Mucosa of descending colon (tissue), 3 donors: ENCODE data around the gene SSC5D. TPM values are rescaled to one million over a fixed set of nuclear protein-coding genes. Genes with fewer than 3 reads are reported as not detected.

Experiments
- ATAC-seq: fragments of 200-7000 bp; cut with Tn5 transposase; one replicate; pipeline ENCODE4 v1.9.1; 2020; ENCODE audit warnings: mild to moderate bottlenecking, moderate library complexity
- DNase-seq, 3 donors: peaks; one replicate each; pipeline ENCODE4 v3.0.0-alpha.2; 2020
- H3K36me3 ChIP-seq: fragments of 200-600 bp; one replicate; pipeline ENCODE4 v1.8.0; 2021; ENCODE audit warnings: low read depth, mild to moderate bottlenecking
- H3K4me1 ChIP-seq: fragments of 200-600 bp; one replicate; pipeline ENCODE4 v1.8.0; 2021; ENCODE audit warnings: low read depth, mild to moderate bottlenecking
- H3K4me3 ChIP-seq: fragments of 200-600 bp; one replicate; pipeline ENCODE4 v1.8.0; 2021; ENCODE audit warnings: mild to moderate bottlenecking
- H3K9me3 ChIP-seq: fragments of 200-600 bp; one replicate; pipeline ENCODE4 v1.8.0; 2021; ENCODE audit warnings: mild to moderate bottlenecking
- intact Hi-C, 2 donors: fragments of 100-400 bp; cut with DNase I in 1 of 2; cut with micrococcal nuclease in 1 of 2; formaldehyde crosslinking; loops; one replicate each; pipeline versions ENCODE4 v1.11.0 to v1.11.1; 2022; cut with DNase I, micrococcal nuclease
- total RNA-seq, 3 donors: library from RNA; stranded (reverse); fragmentation: NEBNext Ultra II Directional in 2 of 3; extraction: Animal tissue kit (Norgen Biotek cat#: 25700) in 2 of 3; gene quantifications; one replicate each; pipeline versions ENCODE4 v1.2.1 to v1.2.4, GENCODE V29; 2021 to 2023
- TF ChIP-seq, protein P1 (sequence below): fragments of 200-600 bp; IDR thresholded peaks from one replicate; pipeline ENCODE4 v1.8.0; 2022; ENCODE audit warnings: antibody characterized with exemption, mild to moderate bottlenecking
- donor health status: DM: no; HTN: no; CAD: no; lungs with moderate emphysema.
- donor health status: DM: no; HTN: no; CAD: no.
- donor health status: DM: no; HTN: yes; CAD: no.

Gene SSC5D
- total RNA-seq, 3 donors from 2014 or later: 2.6 to 35.0 (median 4.0) TPM

DNA sequence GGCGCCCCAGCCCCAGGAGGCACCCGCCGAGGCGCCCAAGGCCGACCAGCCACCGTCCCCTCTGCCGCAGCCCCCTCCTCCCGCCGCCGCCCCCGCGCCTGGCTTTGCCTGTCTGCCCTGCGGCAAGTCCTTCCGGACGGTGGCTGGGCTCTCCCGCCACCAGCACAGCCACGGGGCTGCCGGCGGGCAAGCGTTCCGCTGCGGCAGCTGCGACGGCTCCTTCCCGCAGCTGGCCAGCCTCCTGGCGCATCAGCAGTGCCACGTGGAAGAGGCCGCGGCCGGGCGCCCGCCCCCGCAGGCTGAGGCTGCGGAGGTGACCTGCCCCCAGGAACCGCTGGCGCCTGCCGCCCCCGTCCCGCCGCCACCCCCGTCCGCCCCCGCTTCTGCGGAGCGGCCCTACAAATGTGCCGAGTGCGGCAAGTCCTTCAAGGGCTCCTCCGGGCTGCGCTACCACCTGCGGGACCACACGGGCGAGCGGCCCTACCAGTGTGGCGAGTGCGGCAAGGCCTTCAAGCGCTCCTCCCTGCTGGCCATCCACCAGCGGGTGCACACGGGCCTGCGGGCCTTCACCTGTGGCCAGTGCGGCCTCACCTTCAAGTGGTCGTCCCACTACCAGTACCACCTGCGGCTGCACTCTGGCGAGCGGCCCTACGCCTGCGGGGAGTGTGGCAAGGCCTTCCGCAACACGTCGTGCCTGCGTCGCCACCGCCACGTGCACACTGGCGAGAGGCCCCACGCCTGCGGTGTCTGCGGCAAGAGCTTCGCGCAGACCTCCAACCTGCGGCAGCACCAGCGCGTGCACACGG is 5.9 kb upstream of the SSC5D start:
- DNase-seq: peak in 1 of 3 donors; percentile 41

DNA sequence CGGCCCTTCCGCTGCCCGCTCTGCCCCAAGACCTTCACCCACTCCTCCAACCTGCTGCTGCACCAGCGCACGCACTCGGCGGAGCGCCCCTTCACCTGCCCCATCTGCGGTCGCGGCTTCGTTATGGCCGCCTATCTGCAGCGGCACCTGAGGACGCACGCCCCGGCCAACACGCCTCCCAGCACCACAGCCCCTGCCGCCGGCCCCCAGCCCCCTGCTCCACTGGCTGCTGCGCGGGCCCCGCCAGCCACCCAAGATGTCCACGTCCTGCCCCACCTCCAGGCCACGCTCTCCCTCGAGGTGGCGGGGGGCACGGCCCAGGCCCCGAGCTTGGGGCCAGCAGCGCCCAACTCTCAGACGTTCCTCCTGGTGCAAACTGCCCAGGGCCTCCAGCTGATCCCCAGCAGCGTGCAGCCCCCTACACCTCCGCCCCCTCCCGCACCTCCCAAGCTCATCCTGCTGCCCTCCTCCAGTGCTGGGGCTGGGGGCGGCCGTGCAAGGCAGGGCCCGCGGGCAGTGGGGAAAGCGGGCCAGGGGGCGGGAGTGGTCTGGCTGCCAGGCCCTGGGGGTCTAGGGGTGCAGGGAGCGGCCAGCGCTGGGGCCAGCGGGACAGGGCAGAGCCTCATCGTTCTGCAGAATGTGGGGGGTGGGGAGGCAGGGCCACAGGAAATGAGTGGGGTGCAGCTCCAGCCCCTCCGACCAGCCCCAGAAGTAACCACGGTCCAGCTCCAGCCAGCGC is 5.1 kb upstream of the SSC5D start:
- no peak overlapping the region for H3K4me3 ChIP-seq
- H3K4me1 ChIP-seq: peaks cover 14% of the 10 kb centered on the region
- no peaks in the 10 kb centered on the region for H3K9me3 ChIP-seq
- ATAC-seq (no peak), DNase-seq (peak in 1 of 3 donors; percentile 45)
- intact Hi-C loops: no loop called here
- H3K36me3 ChIP-seq: no peaks in the 10 kb centered on the region
- TF ChIP-seq, protein P1, sequence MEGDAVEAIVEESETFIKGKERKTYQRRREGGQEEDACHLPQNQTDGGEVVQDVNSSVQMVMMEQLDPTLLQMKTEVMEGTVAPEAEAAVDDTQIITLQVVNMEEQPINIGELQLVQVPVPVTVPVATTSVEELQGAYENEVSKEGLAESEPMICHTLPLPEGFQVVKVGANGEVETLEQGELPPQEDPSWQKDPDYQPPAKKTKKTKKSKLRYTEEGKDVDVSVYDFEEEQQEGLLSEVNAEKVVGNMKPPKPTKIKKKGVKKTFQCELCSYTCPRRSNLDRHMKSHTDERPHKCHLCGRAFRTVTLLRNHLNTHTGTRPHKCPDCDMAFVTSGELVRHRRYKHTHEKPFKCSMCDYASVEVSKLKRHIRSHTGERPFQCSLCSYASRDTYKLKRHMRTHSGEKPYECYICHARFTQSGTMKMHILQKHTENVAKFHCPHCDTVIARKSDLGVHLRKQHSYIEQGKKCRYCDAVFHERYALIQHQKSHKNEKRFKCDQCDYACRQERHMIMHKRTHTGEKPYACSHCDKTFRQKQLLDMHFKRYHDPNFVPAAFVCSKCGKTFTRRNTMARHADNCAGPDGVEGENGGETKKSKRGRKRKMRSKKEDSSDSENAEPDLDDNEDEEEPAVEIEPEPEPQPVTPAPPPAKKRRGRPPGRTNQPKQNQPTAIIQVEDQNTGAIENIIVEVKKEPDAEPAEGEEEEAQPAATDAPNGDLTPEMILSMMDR: no peak

More for the DNA sequence above, 5.9 kb upstream of the SSC5D start:
- no peaks in the 10 kb centered on the region for H3K36me3 ChIP-seq
- H3K4me1 ChIP-seq: peaks cover 20% of the 10 kb centered on the region
- H3K4me3 ChIP-seq: no peak overlapping the region
- ATAC-seq: no peak
- H3K9me3 ChIP-seq: no peaks in the 10 kb centered on the region
- TF ChIP-seq, protein P1: no peak
- intact Hi-C loops: no loop called here

DNA sequence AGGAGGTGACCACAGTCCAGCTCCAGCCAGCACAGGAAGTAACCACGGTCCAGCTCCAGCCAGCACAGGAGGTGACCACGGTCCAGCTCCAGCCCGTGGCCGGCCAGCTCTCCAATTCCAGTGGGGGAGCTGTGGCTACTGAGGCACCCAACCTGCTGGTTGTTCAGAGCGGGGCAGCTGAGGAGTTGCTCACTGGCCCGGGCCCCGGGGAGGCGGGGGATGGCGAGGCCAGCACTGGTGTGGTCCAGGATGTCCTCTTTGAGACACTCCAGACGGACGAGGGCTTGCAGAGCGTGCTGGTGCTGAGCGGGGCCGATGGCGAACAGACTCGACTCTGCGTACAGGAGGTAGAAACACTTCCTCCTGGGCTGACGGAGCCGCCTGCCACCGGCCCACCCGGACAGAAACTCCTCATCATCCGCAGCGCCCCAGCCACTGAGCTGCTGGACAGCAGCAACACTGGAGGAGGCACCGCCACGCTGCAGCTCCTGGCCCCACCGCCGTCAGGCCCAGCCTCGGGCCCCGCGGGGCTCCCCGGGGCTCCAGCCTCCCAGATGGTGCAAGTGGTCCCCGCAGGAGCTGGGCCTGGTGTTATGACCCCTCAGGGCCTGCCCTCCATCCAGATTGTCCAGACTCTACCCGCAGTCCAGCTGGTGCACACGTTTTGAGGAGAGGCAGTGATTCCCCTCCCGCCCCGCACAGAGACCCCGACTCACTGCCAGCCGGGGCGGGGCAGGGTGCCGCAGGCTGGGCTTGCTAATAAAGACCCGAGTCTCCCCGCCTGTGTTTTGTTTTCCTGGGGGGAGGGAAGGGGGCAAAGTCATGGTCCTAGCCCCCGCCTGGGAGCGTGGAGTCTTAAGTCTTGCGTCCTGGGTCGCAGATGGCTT is 4.3 kb upstream of the SSC5D start:
- DNase-seq: peak in 1 of 3 donors; percentile 61
- intact Hi-C loops: no loop called here
- no peak overlapping the region for H3K4me3 ChIP-seq

DNA sequence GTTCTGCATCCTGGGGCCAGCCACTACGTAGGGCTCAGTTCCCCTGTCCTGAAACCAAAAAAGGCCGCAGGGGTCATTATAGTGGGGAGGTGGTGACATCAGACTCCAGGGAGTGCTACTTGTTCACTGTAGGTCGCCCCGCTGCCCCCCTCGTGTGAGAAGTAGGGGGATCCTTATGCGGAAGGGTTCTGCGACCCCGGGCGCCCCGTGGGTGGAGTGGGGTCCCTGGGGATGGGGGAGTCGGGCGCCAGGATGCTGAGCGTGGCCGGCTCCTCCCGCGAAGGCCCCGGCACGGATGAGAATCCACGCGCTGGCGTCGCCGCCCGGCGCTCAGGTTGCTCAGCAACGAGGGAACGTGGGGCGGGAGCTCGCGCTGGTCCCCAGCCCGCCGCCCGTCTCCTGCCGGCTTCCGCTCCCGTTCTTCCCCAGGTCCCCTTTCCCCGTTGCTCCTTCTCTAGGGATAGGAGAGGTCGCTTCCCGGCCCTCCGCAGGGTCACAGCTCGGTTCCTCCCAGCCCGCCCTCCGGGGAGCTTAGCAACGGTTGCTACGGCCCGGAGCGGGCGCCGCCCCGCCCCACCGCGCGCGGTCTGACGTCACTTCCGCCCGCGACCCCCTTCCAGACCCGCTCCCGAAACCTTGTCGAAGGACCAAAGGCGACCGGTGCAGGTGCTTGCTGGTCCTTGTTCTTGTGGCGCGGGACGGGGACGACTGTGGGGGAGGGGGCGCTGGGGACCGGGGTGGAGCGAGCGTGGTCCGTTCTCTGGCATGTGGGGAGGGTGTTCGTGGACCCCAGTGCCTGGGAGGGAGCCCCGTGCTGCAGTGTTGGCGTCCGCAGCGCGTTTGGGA is 3.4 kb upstream of the SSC5D start, which contains the start of gene NAT14:
NAT14 (plus strand) TSS at position 596 of the 846 bp plus-strand sequence. CDS start 521 bp downstream, outside the sequence.
- Histone ChIP-seq H3K36me3 (no peaks in the 10 kb centered on the region), H3K4me3 (no peak within 1 kb of the TSS), H3K9me3 (no peaks in the 10 kb centered on the region), H3K4me1 (peaks cover 14% of the 10 kb centered on the region)
- TF ChIP-seq, protein P1: no peak
- intact Hi-C loops: no loop called here
- DNase-seq (peak; percentile 33 to 70 (median 61)), ATAC-seq (peak; percentile 51)

More for the DNA sequence above, 4.3 kb upstream of the SSC5D start:
- H3K4me1 ChIP-seq: peaks cover 14% of the 10 kb centered on the region
- H3K36me3 ChIP-seq: no peaks in the 10 kb centered on the region
- TF ChIP-seq, protein P1: no peak
- no peak for ATAC-seq
- no peaks in the 10 kb centered on the region for H3K9me3 ChIP-seq
